Measurements from ENCODE around the gene GPR62. TPM values are rescaled to one million over a fixed set of nuclear protein-coding genes. Genes with fewer than 3 reads are reported as not detected.

Gene GPR62
- total RNA-seq, 1 experiment from 2014 or later: not detected

- POLR2A ChIA-PET: interaction anchor here (1.1 to 5.8 kb wide), 2 partner anchors 27 to 38 kb away, joined by 3 to 127 read pairs; partner anchors contain the start of genes ABHD14A, ABHD14B and ACY1
- Mint-ChIP-seq H3K9me3 (ENCODE audit: unreplicated experiment) (no peaks in the 10 kb centered on the region), H3K27me3 (ENCODE audit: insufficient read depth, unreplicated experiment) (no peaks in the 10 kb centered on the region), H3K36me3 (ENCODE audit: insufficient read depth, unreplicated experiment) (peaks cover 13% of the 10 kb centered on the region), H3K4me3 (ENCODE audit: unreplicated experiment) (no peak overlapping the region), H3K27ac (ENCODE audit: low read depth, unreplicated experiment) (no peak overlapping the region), H3K4me1 (ENCODE audit: insufficient read depth, unreplicated experiment) (peaks cover 15% of the 10 kb centered on the region)
- intact Hi-C loops (cut with micrococcal nuclease): no loop called here
- no peak for DNase-seq (ENCODE audit: unreplicated experiment)
- TF ChIP-seq CTCF (IDR thresholded peaks at IDR 0.05; ENCODE audit: unreplicated experiment): no peak
- no TSS peak for BruUV-seq (replicated peaks)
- CTCF ChIA-PET: interaction anchor here (0.6 to 1.0 kb wide), 6 partner anchors 25 to 353 kb away, joined by 3 to 4 read pairs (median 3); no protein-coding TSS in a partner anchor
These were observed 9.9 kb upstream of the GPR62 start for GRCh38 chr3:51945031-51945840.

GRCh38 chr3:51945926-51946705 is 9.1 kb upstream of the GPR62 start:
- H3K4me3 Mint-ChIP-seq (ENCODE audit: unreplicated experiment): no peak overlapping the region
- POLR2A ChIA-PET: interaction anchor here (1.1 kb wide), 1 partner anchor 37 kb away, joined by 3 read pairs; the partner anchor contains the start of gene ACY1
- H3K27ac Mint-ChIP-seq (ENCODE audit: low read depth, unreplicated experiment): peak overlapping the region; percentile 12
- BruUV-seq (replicated peaks): no TSS peak
- CTCF ChIA-PET: interaction anchor here (0.7 to 1.6 kb wide), 3 partner anchors 11 to 28 kb away, joined by 3 to 9 read pairs (median 3); partner anchors contain the start of genes ABHD14A and ABHD14B
- H3K4me1 Mint-ChIP-seq (ENCODE audit: insufficient read depth, unreplicated experiment): peaks cover 6% of the 10 kb centered on the region
- no peaks in the 10 kb centered on the region for H3K27me3 Mint-ChIP-seq (ENCODE audit: insufficient read depth, unreplicated experiment)
- H3K9me3 Mint-ChIP-seq (ENCODE audit: unreplicated experiment): no peaks in the 10 kb centered on the region
- TF ChIP-seq CTCF (IDR thresholded peaks at IDR 0.05; ENCODE audit: unreplicated experiment): no peak
- intact Hi-C loops (cut with micrococcal nuclease): no loop called here
- DNase-seq (ENCODE audit: unreplicated experiment): no peak
- H3K36me3 Mint-ChIP-seq (ENCODE audit: insufficient read depth, unreplicated experiment): peaks cover 5% of the 10 kb centered on the region

- no peak for DNase-seq (ENCODE audit: unreplicated experiment)
- H3K9me3 Mint-ChIP-seq (ENCODE audit: unreplicated experiment): no peaks in the 10 kb centered on the region
- H3K4me1 Mint-ChIP-seq (ENCODE audit: insufficient read depth, unreplicated experiment): peaks cover 6% of the 10 kb centered on the region
- BruUV-seq (replicated peaks): no TSS peak
- intact Hi-C loops (cut with micrococcal nuclease): no loop called here
- H3K27ac Mint-ChIP-seq (ENCODE audit: low read depth, unreplicated experiment): peak overlapping the region; percentile 12
- peaks cover 5% of the 10 kb centered on the region for H3K36me3 Mint-ChIP-seq (ENCODE audit: insufficient read depth, unreplicated experiment)
- ChIA-PET POLR2A (no interaction called here), CTCF (interaction anchor here (1.1 to 1.6 kb wide), 2 partner anchors 12 to 27 kb away, joined by 3 to 9 read pairs; partner anchors contain the start of genes ABHD14A and ABHD14B)
- H3K27me3 Mint-ChIP-seq (ENCODE audit: insufficient read depth, unreplicated experiment): no peaks in the 10 kb centered on the region
- no peak for TF ChIP-seq CTCF (IDR thresholded peaks at IDR 0.05; ENCODE audit: unreplicated experiment)
- H3K4me3 Mint-ChIP-seq (ENCODE audit: unreplicated experiment): no peak overlapping the region
These were observed 8.4 kb upstream of the GPR62 start for GRCh38 chr3:51946796-51947195.

Measured in MCF 10A (cell line).